GM12872 (cell line): ENCODE results near the gene POLR1A.

Source experiments
- CTCF ChIP-seq: IDR thresholded peaks from 3 replicates; pipeline ENCODE4 v1.5.1; 2011; ENCODE audit warnings: low read depth, mild to moderate bottlenecking, low read length, moderate library complexity; ENCODE audit not compliant: insufficient read depth

Gene POLR1A

GRCh38 chr2:86055314-86055713 is 50.4 kb downstream of the POLR1A start:
- no peak for TF ChIP-seq CTCF

- no peak for TF ChIP-seq CTCF
These were observed 51.1 kb downstream of the POLR1A start for GRCh38 chr2:86054535-86055082.

- TF ChIP-seq CTCF: no peak
These were observed 52.5 kb downstream of the POLR1A start for GRCh38 chr2:86053166-86053565.

GRCh38 chr2:86052676-86053075 is 53.0 kb downstream of the POLR1A start:
- TF ChIP-seq CTCF: no peak

- no peak for TF ChIP-seq CTCF
These were observed 53.4 kb downstream of the POLR1A start for GRCh38 chr2:86052265-86052664.

- no peak for TF ChIP-seq CTCF
These were observed 55.4 kb downstream of the POLR1A start for GRCh38 chr2:86050301-86050700.

GRCh38 chr2:86049529-86049928 is 56.2 kb downstream of the POLR1A start:
- no peak for TF ChIP-seq CTCF

- no peak for TF ChIP-seq CTCF
These were observed 56.8 kb downstream of the POLR1A start for GRCh38 chr2:86048888-86049287.
